Pancreas (tissue), 10 donors: Measurements from ENCODE around the gene VEGFC. TPM values are rescaled to one million over a fixed set of nuclear protein-coding genes. Genes with fewer than 3 reads are reported as not detected.

Source experiments
- ATAC-seq, 4 donors: fragments of 200-7000 bp; cut with Tn5 transposase; one replicate each; pipeline versions ENCODE4 v1.8.0 to v1.9.1; 2020; ENCODE audit warnings: mild to moderate bottlenecking in 4 of 4, moderate library complexity in 4 of 4
- DNase-seq, 6 donors: peaks; one replicate each; pipeline ENCODE4 v3.0.0-alpha.2; 2020
- FAIRE-seq: peaks from 2 replicates; lab custom pipeline; 2012; peaks lifted over from hg19 to GRCh38; lab: Jason Lieb, UNC
- H3K27ac ChIP-seq, 4 donors: fragments of 200-600 bp; sonication (generic); 1 replicate in 3 of 4; 2 replicates in 1 of 4; pipeline versions ENCODE4 v1.5.0 to v1.8.0; 2020
- H3K27me3 ChIP-seq, 4 donors: fragments of 200-600 bp; one replicate each; pipeline ENCODE4 v1.8.0; 2021
- H3K36me3 ChIP-seq, 3 donors: fragments of 200-600 bp; sonication (generic) in 1 of 3; one replicate each; pipeline versions ENCODE4 v1.5.0 to v1.8.0; 2020 to 2021
- H3K4me1 ChIP-seq, 3 donors: fragments of 200-600 bp; one replicate each; pipeline ENCODE4 v1.8.0; 2021
- H3K4me3 ChIP-seq, 4 donors: fragments of 200-600 bp; sonication (generic) in 2 of 4; one replicate each; pipeline versions ENCODE4 v1.5.0 to v1.8.0; 2020 to 2021
- H3K9me3 ChIP-seq, 4 donors: fragments of 200-600 bp; one replicate each; pipeline ENCODE4 v1.8.0; 2021
- WGBS, 2 donors: extraction: QIAGEN DNeasy Blood & Tissue Kit; methylation state at CpG; one replicate each; pipeline ENCODE4 v1.1.7; 2013; 5-methylcytosine and 5-hydroxymethylcytosine counted together
- intact Hi-C, 3 donors: fragments of 100-400 bp; cut with DNase I; formaldehyde crosslinking; loops; one replicate each; pipeline versions ENCODE4 v1.11.1 to v1.14.2; 2022
- polyA plus RNA-seq, 2 donors: library from polyadenylated mRNA; stranded (reverse); fragments of 200-250 nt; gene quantifications; one replicate each; pipeline ENCODE4 v1.2.3, GENCODE V29; 2013
- total RNA-seq, 6 donors: library from RNA; stranded (reverse); fragmentation: NEBNext Ultra II Directional in 4 of 6; extraction: Animal tissue kit (Norgen Biotek cat#: 25700) in 4 of 6; gene quantifications; one replicate each; pipeline versions ENCODE4 v1.2.1 to v1.2.4, GENCODE V29; 2021 to 2023
- TF ChIP-seq, protein P1 (sequence below), 4 donors: fragments of 200-600 bp; sonication (generic) in 3 of 4; IDR thresholded peaks; one replicate each; pipeline versions ENCODE4 v1.5.0 to v1.8.0; 2021; ENCODE audit warnings: antibody characterized with exemption in 4 of 4
- donor health status: healthy with polysubstance abuse.
- donor health status: DM: no; HTN: no; CAD: no; lungs with moderate emphysema.
- donor health status: DM: no; HTN: no; CAD: no.
- donor health status: control.
- donor health status: control.
- donor health status: Bipolar disorder and iron deficiency.
- donor health status: DM: yes; HTN: yes; CAD: no.
- donor health status: DM: no; HTN: no; CAD: no.
- donor health status: DM: no; HTN: no; CAD: no.
- donor health status: DM: yes; HTN: yes; CAD: no.

Gene VEGFC
- total and polyA plus RNA-seq, 8 donors, result 0.67 to 3.3 (median 1.1) TPM

- TF ChIP-seq, protein P1, sequence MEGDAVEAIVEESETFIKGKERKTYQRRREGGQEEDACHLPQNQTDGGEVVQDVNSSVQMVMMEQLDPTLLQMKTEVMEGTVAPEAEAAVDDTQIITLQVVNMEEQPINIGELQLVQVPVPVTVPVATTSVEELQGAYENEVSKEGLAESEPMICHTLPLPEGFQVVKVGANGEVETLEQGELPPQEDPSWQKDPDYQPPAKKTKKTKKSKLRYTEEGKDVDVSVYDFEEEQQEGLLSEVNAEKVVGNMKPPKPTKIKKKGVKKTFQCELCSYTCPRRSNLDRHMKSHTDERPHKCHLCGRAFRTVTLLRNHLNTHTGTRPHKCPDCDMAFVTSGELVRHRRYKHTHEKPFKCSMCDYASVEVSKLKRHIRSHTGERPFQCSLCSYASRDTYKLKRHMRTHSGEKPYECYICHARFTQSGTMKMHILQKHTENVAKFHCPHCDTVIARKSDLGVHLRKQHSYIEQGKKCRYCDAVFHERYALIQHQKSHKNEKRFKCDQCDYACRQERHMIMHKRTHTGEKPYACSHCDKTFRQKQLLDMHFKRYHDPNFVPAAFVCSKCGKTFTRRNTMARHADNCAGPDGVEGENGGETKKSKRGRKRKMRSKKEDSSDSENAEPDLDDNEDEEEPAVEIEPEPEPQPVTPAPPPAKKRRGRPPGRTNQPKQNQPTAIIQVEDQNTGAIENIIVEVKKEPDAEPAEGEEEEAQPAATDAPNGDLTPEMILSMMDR (IDR thresholded peaks at IDR 0.05), result no peak
- Histone ChIP-seq H3K36me3 (no peaks in the 10 kb centered on the region), H3K27ac (no peak overlapping the region), H3K4me1 (no peaks in the 10 kb centered on the region), H3K27me3 (no peaks in the 10 kb centered on the region), H3K9me3 (no peaks in the 10 kb centered on the region), H3K4me3 (no peak overlapping the region)
- intact Hi-C loops, result no loop called here
- no peak for DNase-seq
- FAIRE-seq, result no peak
- WGBS, 2 donors, result 60 to 70% methylated on average over 6 of the region's 6 CpGs
- ATAC-seq, result no peak
Measured at GRCh38 chr4:176814770-176815169, 22.0 kb upstream of the VEGFC start.

GRCh38 chr4:176810481-176811249 lies 17.9 kb upstream of the VEGFC start:
- intact Hi-C loops, result no loop called here
- no peak for ATAC-seq
- Histone ChIP-seq H3K4me3 (no peak overlapping the region), H3K4me1 (no peaks in the 10 kb centered on the region), H3K9me3 (no peaks in the 10 kb centered on the region), H3K36me3 (no peaks in the 10 kb centered on the region), H3K27ac (no peak overlapping the region), H3K27me3 (no peaks in the 10 kb centered on the region)
- FAIRE-seq, result no peak
- 34 to 47% methylated on average over 3 of the region's 3 CpGs for WGBS, 2 donors
- TF ChIP-seq, protein P1 (IDR thresholded peaks at IDR 0.05), result no peak
- DNase-seq, result no peak

DNA sequence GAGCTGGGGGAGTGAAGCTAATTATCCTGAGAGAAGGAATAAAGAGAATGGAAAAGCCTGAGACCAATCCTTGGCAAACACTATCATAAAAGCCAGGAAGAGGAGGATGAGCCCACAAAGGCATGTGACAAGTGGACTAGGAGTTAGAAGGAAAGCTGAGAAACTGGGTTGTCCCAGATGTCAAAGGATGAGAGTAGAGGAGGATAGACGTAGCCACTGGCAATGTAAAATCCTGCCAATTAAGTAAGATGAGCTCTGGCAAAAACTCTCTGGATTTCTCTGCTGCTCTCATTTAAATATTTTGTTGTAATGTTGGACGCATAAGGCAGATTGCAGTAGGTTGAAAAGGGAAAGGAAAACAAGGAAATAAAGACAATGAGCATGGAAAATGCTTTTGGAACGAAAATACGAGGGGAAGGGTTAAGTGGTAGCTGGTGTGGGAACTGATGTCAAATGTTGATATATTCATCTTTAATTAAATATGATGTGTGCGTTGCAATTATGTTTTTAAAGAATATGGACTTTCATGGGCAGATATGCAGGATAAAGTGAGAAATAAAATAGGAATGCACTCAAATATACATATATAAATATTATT lies 14.2 kb upstream of the VEGFC start:
- intact Hi-C loops, result no loop called here
- Histone ChIP-seq H3K9me3 (no peaks in the 10 kb centered on the region), H3K27ac (no peak overlapping the region), H3K27me3 (peaks cover 0 to 2% (median 1%) of the 10 kb centered on the region in 4 donors), H3K36me3 (no peaks in the 10 kb centered on the region), H3K4me3 (no peak overlapping the region), H3K4me1 (no peaks in the 10 kb centered on the region)
- WGBS, 2 donors, result 51 to 75% methylated on average over 5 of the region's 5 CpGs
- no peak for ATAC-seq
- FAIRE-seq, result no peak
- DNase-seq, result no peak
- TF ChIP-seq, protein P1 (IDR thresholded peaks at IDR 0.05), result no peak

GRCh38 chr4:176805155-176805554 lies 12.4 kb upstream of the VEGFC start:
- TF ChIP-seq, protein P1 (IDR thresholded peaks at IDR 0.05), result no peak
- no peaks in the 10 kb centered on the region for H3K36me3 ChIP-seq
- no peaks in the 10 kb centered on the region for H3K4me1 ChIP-seq
- no peak for DNase-seq
- intact Hi-C loops, result no loop called here
- ATAC-seq, result no peak
- H3K4me3 ChIP-seq, result no peak overlapping the region
- no peak overlapping the region for H3K27ac ChIP-seq
- peaks cover 0 to 2% (median 1%) of the 10 kb centered on the region in 4 donors for H3K27me3 ChIP-seq
- no peaks in the 10 kb centered on the region for H3K9me3 ChIP-seq
- no peak for FAIRE-seq
